Epithelial cell of prostate (primary cell): ENCODE measurements around the gene IRGQ.

Experiments used
- DNase-seq: peaks from one replicate; pipeline ENCODE4 v3.0.0-alpha.2; 2011; ENCODE audit warnings: low read depth, low spot score
- H3K27ac ChIP-seq: fragments of 450-650 bp; 2 replicates; pipeline ENCODE4 v1.5.1; 2017; ENCODE audit warnings: mild to moderate bottlenecking

The IRGQ gene

DNA sequence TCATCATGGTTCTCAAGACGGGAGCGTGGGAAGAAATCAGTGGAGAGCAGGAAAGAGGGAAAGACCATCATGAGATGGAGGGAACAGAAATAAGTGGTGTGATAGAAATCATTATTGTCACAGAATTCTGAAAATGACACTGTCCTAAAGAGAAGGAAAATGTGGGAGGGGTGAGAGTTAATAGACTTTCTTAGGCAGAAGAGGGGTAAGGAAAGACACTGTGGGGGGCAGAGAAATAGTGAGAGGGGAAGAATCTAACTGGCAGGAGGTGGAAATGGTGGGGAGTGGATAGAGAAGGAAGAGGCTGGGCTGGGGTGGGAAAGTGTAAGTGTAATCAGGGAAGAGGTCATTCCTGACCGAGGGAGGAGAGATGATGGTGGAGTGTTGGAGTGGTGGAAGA lies 17.1 kb downstream of the IRGQ start:
- no peak for DNase-seq

DNA sequence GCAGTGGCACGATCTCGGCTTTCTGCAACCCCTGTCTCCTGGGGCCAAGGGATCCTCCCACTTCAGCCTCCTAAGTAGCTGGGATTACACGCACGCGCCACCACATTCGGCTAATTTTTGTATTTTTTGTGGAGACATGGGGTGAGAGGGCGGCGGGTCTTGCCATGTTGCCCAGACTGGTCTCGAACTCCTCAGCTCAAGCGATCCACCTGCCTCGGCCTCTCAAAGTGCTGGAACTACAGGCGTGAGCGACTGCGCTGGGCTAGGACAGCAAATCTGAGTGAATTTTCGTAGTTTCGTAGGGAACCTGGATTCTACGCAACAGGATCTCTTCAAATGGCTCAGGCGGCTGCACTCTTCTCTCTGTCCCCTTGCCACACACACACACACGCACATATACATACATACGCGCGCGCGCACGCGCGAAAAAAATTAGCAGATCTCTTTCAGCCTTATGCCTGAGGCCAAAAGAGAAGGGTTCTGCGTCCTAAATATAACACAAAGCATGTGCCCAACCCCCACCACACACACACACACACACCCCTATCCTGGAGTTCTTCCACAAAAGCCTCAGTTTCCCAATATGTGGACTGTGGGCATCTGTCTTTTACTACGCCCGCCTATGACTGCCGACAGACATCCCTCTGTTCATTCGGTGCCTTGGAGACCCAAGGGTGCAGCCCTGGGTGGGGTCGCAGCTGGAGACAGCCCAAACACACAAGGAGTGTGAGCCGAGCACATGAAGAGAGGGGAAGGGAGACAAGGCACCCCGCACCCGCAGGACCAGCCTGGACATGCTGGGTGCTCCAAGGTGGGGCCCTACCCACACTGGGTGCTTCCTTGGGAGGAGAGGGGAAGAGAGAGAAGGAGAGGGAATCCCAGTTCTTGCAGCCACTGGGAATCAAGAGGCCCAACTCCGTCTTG lies 19.7 kb downstream of the IRGQ start:
- peak overlapping the region; percentile 3 for H3K27ac ChIP-seq
- DNase-seq, result no peak

More for the DNA sequence above, 17.1 kb downstream of the IRGQ start:
- H3K27ac ChIP-seq, result no peak overlapping the region

DNA sequence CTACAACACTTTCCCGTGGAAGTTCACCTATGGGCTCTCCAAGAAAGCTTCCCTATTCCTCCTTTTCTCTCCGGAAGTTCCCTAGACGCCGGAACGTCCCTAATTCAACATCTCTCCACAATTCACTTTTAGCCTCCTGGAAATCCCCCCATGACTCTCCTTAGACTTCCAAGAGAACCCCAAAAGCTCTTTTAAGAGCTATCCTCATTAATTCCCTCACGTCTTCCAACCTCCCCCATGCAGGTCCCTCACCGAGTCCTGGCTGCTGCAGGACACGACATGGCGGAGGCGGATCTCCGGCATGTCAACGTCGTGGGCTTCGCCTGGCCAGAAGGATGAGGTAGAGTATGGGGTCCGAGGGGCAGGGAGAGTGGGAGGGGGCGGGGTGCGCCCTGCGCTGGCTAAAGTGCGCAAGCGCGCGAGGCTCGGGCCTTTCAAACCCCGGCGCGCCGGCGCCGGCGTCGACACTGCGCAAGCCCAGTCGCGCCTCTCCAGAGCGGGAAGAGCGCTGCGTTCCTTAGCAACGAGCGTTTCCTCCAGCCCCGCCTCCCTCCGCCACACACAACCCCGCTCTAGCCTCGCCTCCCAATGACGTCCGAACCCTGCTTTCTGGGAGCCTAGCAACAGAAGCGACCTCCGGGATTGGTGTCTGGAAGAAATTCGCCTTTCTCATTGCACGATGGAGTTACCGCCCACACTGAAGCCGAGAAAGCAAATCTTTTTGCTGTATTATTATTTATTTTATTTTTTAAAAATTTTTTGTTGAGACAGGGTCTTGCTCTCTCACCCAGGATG lies 20.6 kb downstream of the IRGQ start, which contains the start of the genes PINLYP and XRCC1:
TSS of gene PINLYP (plus strand) at position 646 of the 795 bp plus-strand sequence. CDS start 1,391 bp downstream, outside the sequence.
TSS of gene XRCC1 (minus strand) at position 372 of the 795 bp plus-strand sequence. CDS start at position 303, 69 bp downstream.
- DNase-seq, result peak; percentile 91
- peak within 1 kb of the TSS; percentile 53 for H3K27ac ChIP-seq

DNA sequence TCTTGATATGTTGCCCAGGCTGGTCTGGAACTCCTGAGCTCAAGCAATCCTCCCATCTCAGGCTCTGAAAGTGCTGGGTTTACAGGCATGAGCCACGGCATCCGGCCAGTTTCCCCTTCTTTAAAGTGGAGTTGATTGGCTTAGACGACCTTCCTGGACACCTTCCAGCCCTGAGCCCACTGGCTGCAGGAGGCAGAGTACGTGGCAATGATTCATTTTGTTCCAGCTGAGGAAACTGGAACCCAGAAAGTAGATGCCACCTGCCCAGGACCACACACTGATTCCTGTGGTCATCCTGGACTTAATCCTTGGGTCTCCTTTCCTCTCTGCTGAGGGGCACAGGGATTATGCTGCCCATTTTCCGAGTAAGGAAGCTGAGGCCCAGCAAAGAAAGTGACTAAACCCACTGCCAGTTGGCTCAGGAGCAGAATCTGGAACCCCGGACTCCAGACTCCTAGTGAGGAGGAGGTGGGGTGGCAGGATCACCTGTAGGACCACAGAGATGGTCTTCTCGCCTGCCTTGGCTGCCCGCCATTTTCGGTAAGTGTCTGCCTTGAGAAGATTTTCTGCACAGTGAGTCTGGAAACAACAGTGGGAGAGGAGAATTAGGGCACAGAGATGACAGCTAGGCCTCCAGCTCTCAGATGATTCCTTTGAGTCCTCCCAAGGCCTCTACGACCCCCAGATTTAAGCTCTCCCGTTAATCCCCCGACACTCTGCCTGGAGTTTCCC lies 21.3 kb downstream of the IRGQ start:
- peak; percentile 14 for DNase-seq

DNA sequence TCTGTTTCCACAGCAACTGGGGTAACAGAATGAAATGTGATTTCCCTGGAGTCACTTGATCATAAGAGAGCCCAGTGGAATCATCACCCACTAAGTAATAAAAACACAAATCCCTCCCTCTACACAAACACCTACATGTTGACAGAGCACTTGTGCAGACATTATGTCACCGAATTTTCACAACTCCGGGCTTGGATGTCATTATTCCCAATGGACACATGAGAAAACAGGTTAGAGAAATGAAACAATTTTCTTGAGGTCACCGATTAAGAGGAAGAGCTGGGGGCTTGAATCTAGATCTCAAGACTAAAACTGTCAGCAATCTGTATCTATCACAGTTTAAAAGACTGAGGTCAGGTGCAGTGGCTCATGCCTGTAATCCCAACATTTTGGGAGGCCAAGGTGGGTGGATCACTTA lies 23.8 kb downstream of the IRGQ start:
- H3K27ac ChIP-seq, result no peak overlapping the region
- DNase-seq, result no peak

More for the DNA sequence above, 21.3 kb downstream of the IRGQ start:
- peak overlapping the region; percentile 53 for H3K27ac ChIP-seq

DNA sequence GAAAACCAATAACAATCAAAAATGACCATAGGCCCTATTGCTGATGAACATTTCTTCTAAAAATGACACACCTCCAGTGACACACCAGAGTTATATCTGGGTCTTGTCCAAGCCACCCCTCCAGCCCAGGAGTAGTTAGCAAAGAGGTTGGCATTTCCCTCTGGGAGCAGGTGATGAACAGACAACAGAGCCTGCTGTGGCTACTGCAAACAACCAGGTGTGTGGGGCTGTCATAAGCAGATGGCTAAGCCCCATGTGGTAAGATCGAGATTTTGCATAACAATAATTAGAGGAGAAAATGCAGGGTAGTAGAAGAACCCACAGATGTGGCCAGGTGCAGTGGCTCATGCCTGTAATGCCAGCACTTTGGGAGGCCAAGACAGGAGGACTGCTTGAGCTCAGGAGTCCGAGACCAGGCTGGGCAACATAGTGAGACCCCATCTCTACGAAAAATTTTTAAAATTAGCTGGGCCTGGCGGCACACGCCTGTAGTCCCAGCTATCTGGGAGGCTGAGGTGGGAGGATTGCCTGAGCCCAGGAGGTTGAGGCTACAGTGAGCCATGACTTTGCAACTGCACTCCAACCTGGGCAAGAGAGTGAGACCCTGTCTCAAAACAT lies 25.7 kb downstream of the IRGQ start:
- peak; percentile 51 for DNase-seq
- no peak overlapping the region for H3K27ac ChIP-seq

DNA sequence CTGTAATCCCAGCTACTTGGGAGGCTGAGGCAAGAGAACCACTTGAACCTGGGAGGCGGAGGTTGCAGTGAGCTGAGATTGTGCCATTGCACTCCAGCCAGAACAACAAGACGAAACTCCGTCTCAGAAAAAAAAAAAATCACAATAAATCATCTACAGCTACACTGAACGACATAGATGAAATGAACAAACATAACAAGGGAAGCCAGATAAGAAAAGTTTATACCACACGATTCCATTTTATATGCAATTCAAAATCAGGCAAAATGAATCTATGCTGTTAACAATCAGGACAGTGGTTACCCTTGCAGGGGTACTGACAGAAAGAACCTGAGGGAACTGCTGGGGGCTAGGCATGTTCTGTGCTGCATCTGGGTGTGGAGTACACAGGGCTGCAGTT lies 26.3 kb downstream of the IRGQ start:
- H3K27ac ChIP-seq, result no peak overlapping the region

DNA sequence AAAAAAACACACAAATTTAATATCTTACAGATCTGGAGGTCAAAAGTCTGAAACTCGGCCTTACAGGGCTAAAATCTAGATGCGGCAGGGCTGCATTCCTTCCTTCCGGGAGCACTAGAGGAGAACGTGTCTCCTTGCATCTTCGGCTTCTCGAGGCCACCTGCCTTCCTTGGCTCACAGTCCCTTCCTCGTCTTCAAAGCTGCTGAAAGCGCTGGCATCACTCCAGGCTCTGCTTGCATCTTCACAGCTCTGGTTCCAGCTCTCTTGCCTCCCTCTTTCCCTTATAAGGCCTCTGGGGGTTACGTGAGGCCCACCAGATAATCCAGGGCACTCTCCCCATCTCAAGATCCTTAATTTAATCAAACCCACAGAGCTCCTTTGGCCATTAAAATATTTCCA lies 31.1 kb downstream of the IRGQ start:
- DNase-seq, result no peak
- H3K27ac ChIP-seq, result no peak overlapping the region

More for the DNA sequence above, 26.3 kb downstream of the IRGQ start:
- no peak for DNase-seq

DNA sequence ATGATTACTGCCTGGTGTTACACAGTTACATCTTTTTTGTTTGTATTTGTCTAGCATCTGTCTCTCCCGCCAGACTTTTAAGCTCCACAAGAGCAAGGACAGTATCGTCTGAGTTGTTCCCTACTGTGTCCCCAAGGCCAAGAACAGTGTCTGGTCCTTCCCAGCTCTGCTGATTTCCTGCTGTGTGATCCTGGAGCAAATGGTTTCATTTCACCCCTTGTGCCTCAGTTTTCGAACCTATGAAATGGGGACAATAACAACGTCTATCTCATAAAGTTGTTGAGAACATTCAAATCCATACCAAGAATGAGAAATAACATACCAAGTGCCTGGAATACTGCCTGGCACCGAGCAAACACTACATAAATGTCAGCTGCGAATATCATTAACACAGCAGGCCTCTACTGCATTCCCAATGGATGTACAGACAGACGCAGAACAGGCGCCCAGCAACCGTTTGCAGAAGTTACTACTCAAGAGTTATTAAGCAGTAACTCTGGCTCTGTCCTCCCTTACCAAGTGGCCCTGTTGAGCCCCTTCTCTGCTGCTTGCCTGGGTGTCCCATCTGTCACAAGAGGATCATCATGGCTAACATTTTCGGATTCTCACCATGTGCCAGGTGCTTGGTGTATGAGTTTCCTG lies 32.0 kb downstream of the IRGQ start:
- no peak for DNase-seq
- no peak overlapping the region for H3K27ac ChIP-seq

DNA sequence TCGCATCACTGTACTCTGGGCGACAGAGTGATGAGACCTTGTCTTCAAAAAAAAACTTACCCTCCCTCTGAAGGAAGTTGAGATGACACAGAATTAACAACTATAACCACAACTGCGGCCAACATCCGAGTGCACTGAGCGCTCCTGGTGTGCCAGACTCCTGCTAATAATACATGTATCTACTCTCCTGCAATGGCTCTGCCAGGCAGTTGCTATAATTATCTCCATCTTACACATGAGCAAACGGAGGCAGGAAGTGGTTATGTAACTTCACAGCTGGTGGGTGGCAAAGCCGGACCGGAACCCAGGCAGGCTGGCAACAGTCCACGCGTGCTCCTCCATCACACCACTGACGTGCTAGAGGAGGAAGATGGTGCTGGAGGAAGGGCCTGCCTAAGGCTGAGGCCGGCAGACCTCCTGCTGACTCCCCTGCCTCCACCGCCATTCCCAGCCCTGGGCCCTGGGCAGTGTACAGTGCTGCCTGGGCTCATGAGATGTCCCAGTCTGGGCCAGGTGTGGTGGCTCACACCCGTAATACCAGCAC lies 33.2 kb downstream of the IRGQ start:
- no peak for DNase-seq
- peak overlapping the region; percentile 50 for H3K27ac ChIP-seq

DNA sequence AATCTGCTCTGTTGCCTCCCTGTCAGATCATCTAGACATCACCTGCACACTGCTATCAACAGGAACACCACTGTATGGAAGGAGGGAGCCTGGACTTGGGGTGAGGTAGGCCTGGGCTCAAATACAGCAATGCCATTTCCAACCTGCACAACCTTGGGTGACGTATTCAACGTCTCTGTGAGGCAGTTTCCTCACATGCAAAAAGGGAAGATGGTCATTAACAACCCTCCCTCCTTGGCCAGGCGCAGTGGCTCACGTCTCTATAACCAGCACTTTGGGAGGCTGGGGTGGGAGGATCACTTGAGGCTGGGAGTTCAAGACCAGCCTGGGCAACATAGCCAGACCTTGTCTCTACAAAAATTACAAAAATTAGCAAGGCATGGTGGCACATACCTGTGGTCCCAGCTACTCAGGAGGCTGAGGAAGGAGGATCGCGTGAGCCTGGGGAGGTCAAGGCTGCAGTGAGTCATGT lies 33.7 kb downstream of the IRGQ start:
- no peak for DNase-seq
- peak overlapping the region; percentile 50 for H3K27ac ChIP-seq

DNA sequence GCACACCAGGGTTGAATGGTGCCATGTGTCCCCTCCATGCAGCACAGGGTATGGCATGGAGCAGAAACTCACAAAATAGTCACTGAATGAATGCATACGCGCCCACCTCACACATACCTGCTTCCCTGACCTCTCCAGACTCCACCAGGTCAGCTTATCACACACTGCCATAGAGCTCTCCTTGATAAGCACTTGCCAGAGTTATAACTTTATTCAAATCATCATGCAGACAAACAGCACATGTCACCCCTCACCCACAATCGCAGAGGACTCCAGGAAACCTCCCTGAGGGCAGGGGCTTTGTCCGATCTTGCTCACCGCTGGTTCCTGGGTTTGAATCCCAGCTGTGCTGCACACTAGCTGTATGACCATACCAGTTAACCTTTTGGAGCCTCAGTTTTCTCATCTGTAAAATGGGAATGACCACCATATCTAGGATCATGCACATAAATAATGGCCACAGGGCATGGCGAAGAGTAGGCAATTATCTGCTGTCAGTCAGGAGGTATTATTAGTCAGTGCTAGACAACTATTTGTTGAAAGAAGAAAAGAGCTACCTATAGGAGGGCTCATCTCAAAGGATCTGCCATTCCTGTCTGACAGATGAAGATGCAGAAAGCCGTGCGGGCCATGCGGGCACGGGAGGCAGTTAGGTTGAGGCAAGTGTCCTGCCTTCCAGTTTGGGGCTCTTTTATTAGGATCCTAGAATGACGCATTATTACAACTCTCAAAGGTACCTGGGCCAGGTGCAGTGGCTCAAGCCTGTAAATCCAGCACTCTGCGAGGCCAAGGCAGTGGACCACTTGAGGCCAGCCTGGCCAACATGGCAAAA lies 34.6 kb downstream of the IRGQ start:
- no peak overlapping the region for H3K27ac ChIP-seq
- no peak for DNase-seq

DNA sequence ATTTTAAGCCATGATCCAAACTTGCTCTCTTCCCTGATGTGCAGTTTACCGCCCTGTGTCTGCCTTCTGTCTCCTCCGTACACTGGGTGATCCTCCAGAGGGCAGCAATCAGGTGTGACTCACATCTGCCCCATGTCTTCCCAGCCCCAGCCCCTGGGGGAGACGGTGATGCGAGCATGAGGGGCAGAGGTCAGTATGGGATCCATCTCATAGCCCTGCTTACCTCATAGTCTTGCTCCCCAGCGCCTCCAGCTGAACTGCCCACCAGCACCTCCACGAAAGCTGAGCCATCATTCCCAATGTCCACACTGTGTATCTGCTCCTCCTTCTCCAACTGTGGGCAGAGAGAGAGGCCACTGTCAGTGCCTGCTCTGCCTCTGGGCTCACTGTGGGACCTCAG lies 35.2 kb downstream of the IRGQ start:
- DNase-seq, result no peak
- H3K27ac ChIP-seq, result no peak overlapping the region

DNA sequence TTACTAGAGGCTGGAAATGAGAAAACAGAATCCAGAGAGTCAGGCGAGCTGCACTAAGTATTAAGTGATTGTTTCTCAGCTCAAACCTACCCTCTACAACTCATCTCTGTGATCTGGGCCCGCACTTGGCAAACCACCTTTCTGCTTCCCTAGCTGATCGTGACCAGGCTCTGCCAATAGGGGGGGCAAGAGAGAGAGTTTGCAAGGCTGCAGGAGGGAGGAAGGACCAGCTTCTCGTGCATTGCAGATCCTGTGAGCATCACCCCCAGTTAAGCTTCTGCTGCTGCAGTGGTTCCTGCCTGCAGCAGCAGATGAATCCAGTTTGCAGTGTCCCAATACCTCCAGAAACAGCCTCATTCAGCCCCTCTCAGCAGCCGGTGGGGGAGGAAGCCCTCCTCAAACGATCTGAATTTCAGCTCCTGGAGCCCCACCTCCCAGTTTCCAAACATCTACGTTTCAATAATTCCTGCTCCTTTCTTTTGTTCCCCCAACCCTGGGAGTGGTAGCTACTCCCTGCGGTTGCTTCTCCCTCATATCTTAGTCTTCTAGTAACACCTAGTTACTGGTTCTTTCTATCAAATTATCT lies 40.7 kb downstream of the IRGQ start:
- no peak for DNase-seq
- no peak overlapping the region for H3K27ac ChIP-seq

DNA sequence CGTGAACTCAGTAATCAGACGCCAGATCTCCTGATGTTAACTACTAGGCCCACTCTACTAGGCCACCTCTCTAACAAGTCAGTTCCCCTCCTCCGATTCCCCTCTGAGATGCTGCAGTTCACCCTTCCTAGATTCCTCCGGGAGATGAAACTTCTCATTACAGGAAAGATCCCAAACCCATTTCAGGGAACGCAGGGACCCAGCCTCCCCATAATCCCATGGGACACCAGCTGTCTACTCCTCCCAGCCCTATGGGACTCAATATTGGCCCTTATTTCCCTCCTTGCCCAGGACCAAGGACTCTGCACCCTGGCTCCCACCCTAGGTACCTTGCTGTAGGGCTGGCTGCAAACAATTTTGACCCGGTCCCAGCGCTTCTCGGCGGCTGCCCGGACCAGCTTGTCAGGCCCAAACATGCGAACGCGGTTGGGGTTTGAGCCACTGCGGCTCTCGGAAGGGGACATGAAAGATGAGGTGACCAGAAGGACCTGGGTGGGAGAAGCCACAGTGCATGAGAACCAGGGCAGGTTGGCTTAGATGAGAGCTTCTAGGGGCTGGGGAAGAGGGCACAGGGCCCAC lies 41.5 kb downstream of the IRGQ start:
- no peak overlapping the region for H3K27ac ChIP-seq
- no peak for DNase-seq

DNA sequence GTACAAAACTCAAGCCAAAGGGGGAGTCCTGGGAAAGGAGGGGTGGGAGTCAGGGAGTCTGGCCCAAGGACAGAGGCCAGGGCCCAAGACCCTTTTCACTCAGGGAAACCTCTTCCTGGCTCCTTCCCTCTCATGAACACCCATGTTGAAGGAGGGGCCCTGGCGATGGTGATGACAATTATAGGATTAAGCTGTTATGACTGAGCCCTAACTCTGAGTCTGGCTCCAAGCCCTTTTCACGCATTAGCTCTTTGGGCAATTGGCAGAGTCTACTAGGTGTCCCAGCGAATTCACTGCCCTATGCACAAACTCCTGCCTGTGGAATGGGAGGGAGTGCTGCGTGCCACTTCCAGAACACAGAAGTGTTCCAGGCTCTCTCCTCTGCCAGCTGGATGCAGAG lies 42.3 kb downstream of the IRGQ start:
- DNase-seq, result no peak
- H3K27ac ChIP-seq, result no peak overlapping the region

DNA sequence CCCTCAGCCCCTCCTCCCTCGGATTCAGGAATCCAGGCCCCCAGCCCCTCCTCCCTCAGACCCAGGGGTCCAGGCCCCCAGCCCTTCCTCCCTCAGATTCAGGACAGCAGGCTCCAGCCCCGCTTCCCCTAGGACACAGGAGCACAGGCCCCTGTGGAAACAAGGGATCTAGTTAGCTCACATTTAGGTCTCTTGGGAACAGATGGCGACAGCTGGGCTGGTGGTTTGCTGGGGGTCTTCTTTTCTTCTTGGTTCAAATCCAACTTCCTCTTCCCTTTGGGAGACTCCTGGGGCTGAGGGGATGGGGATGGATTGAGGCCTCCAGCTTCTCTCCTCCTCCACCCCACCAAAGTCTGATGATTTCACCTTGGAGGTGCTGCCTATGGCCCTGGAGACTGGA lies 43.3 kb downstream of the IRGQ start:
- H3K27ac ChIP-seq, result no peak overlapping the region
- DNase-seq, result no peak

DNA sequence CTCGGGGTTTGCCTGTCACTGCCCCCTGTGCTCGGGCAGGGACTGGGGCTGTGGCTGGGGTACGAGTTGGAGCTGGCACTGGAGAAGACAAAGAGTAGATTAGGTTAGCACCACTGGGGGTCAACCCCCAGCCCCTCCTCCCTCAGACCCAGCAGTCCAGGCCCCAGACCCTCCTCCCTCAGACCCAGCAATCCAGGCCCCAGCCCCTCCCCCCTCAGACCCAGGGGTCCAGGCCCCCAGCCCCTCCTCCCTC lies 43.8 kb downstream of the IRGQ start:
- no peak overlapping the region for H3K27ac ChIP-seq
- no peak for DNase-seq
